ENCODE results near the gene TM4SF4. TPM values are rescaled to one million over a fixed set of nuclear protein-coding genes. Genes with fewer than 3 reads are reported as not detected.

Gene TM4SF4, protein sequence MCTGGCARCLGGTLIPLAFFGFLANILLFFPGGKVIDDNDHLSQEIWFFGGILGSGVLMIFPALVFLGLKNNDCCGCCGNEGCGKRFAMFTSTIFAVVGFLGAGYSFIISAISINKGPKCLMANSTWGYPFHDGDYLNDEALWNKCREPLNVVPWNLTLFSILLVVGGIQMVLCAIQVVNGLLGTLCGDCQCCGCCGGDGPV
- total RNA-seq (ENCODE audit: low replicate concordance) = 0.15 TPM in 1 of 2 replicates, not detected in the other

GRCh38 chr3:149474250-149474817, at the start of gene TM4SF4:
TSS of gene TM4SF4 (plus strand) at chr3:149474697. CDS start at chr3:149474878, 181 bp downstream.
- H3K36me3 ChIP-seq = no peaks in the 10 kb centered on the region
- H2AFZ ChIP-seq (replicated peaks) = no peak within 1 kb of the TSS
- Mint-ChIP-seq H3K4me3 (no peak within 1 kb of the TSS), H3K27ac (peak within 1 kb of the TSS; percentile 57), H3K36me3 (no peaks in the 10 kb centered on the region), H3K4me1 (peaks cover 5% of the 10 kb centered on the region), H3K9me3 (no peaks in the 10 kb centered on the region), H3K27me3 (ENCODE audit: insufficient read depth, low read depth) (no peaks in the 10 kb centered on the region)
- no peaks in the 10 kb centered on the region for H3F3A ChIP-seq (ENCODE audit: low read depth)
- H3K9me3 ChIP-seq (ENCODE audit: low read depth) = no peaks in the 10 kb centered on the region
- H3K9ac ChIP-seq = no peak within 1 kb of the TSS
- no peak within 1 kb of the TSS for H3K27ac ChIP-seq
- TF ChIP-seq, protein P1, sequence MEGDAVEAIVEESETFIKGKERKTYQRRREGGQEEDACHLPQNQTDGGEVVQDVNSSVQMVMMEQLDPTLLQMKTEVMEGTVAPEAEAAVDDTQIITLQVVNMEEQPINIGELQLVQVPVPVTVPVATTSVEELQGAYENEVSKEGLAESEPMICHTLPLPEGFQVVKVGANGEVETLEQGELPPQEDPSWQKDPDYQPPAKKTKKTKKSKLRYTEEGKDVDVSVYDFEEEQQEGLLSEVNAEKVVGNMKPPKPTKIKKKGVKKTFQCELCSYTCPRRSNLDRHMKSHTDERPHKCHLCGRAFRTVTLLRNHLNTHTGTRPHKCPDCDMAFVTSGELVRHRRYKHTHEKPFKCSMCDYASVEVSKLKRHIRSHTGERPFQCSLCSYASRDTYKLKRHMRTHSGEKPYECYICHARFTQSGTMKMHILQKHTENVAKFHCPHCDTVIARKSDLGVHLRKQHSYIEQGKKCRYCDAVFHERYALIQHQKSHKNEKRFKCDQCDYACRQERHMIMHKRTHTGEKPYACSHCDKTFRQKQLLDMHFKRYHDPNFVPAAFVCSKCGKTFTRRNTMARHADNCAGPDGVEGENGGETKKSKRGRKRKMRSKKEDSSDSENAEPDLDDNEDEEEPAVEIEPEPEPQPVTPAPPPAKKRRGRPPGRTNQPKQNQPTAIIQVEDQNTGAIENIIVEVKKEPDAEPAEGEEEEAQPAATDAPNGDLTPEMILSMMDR (IDR thresholded peaks at IDR 0.05) = no peak
- TF ChIP-seq EZH2phosphoT487 (IDR thresholded peaks at IDR 0.05) = no peak
- TF ChIP-seq EZH2 (IDR thresholded peaks at IDR 0.05) = no peak
- H3K79me2 ChIP-seq (ENCODE audit: low read depth) = no peaks in the 10 kb centered on the region
- H3K4me1 ChIP-seq = no peaks in the 10 kb centered on the region
- H4K20me1 ChIP-seq (ENCODE audit: low read depth) = no peaks in the 10 kb centered on the region
- H3K4me3 ChIP-seq = no peak within 1 kb of the TSS
- H3K27me3 ChIP-seq = no peaks in the 10 kb centered on the region
- DNase-seq (ENCODE audit: low spot score) = no peak
- H3K4me2 ChIP-seq = no peak within 1 kb of the TSS

DNA sequence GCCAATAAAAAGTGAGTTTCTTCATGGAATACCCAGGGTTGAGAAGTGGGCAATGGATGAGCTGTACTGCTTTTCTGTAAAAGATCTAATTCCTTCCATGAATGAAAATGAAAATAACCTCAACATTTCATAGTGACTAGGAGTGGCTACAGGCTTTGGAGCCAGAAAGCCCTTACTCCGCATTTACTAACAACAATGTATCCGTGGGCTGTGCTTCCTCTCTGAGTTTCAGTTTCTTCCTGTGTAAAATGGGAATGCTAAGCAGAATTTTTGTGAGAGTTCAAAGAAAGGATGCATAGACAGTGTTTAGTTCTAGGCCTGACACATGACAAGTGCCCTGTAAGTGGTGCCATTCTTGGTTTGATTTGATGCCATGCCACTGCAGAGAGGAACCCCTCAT, 49.6 kb upstream of the TM4SF4 start:
- peaks cover 12% of the 10 kb centered on the region for H3K4me1 ChIP-seq
- no peaks in the 10 kb centered on the region for H3F3A ChIP-seq (ENCODE audit: low read depth)
- peaks cover 3% of the 10 kb centered on the region for H3K27me3 Mint-ChIP-seq (ENCODE audit: insufficient read depth, low read depth)
- no peaks in the 10 kb centered on the region for H3K79me2 ChIP-seq (ENCODE audit: low read depth)
- no peaks in the 10 kb centered on the region for H3K9me3 Mint-ChIP-seq
- H3K9ac ChIP-seq = no peak overlapping the region
- no peak overlapping the region for H3K4me2 ChIP-seq
- H2AFZ ChIP-seq (replicated peaks) = no peak overlapping the region
- no peak overlapping the region for H3K27ac Mint-ChIP-seq
- H3K36me3 ChIP-seq = no peaks in the 10 kb centered on the region
- H3K4me1 Mint-ChIP-seq = peaks cover 17% of the 10 kb centered on the region
- no peak for DNase-seq (ENCODE audit: low spot score)
- H3K9me3 ChIP-seq (ENCODE audit: low read depth) = no peaks in the 10 kb centered on the region
- H3K36me3 Mint-ChIP-seq = no peaks in the 10 kb centered on the region
- H3K4me3 Mint-ChIP-seq = no peak overlapping the region
- no peaks in the 10 kb centered on the region for H4K20me1 ChIP-seq (ENCODE audit: low read depth)
- H3K27me3 ChIP-seq = no peaks in the 10 kb centered on the region
- no peak overlapping the region for H3K4me3 ChIP-seq
- TF ChIP-seq EZH2 (IDR thresholded peaks at IDR 0.05) = no peak
- TF ChIP-seq, protein P1 (IDR thresholded peaks at IDR 0.05) = no peak
- no peak for TF ChIP-seq EZH2phosphoT487 (IDR thresholded peaks at IDR 0.05)
- H3K27ac ChIP-seq = no peak overlapping the region

DNA sequence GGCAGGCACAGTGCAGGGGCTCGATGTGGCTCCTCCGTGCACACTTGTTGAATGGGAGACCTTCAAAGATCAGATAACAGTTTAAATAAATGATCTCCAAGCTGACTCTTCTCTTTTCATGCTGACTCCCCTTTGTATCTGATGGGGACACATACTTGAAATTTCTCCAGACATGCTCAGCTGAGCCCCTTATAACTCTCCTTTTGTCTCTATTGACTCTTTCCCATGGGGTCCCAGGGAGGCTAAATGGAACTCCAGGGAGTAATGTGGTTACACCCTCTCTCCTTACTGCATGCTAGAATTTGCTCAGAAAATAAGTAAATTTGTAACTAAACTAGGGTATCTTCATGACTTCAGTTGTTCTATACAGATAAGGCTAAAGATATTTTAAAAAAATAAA, 48.2 kb upstream of the TM4SF4 start:
- no peaks in the 10 kb centered on the region for H3K36me3 ChIP-seq
- peak overlapping the region; percentile 22 for H2AFZ ChIP-seq (replicated peaks)
- H3K27ac ChIP-seq = no peak overlapping the region
- H4K20me1 ChIP-seq (ENCODE audit: low read depth) = no peaks in the 10 kb centered on the region
- no peaks in the 10 kb centered on the region for H3K79me2 ChIP-seq (ENCODE audit: low read depth)
- H3K27ac Mint-ChIP-seq = no peak overlapping the region
- no peaks in the 10 kb centered on the region for H3K27me3 Mint-ChIP-seq (ENCODE audit: insufficient read depth, low read depth)
- H3K36me3 Mint-ChIP-seq = no peaks in the 10 kb centered on the region
- H3K4me1 Mint-ChIP-seq = peaks cover 17% of the 10 kb centered on the region
- H3K4me3 Mint-ChIP-seq = no peak overlapping the region
- no peak overlapping the region for H3K4me2 ChIP-seq
- H3K27me3 ChIP-seq = no peaks in the 10 kb centered on the region
- DNase-seq (ENCODE audit: low spot score) = peak; percentile 53
- no peak overlapping the region for H3K4me3 ChIP-seq
- H3K9ac ChIP-seq = no peak overlapping the region
- no peaks in the 10 kb centered on the region for H3K9me3 ChIP-seq (ENCODE audit: low read depth)
- no peaks in the 10 kb centered on the region for H3K9me3 Mint-ChIP-seq
- no peaks in the 10 kb centered on the region for H3F3A ChIP-seq (ENCODE audit: low read depth)
- TF ChIP-seq EZH2 (IDR thresholded peaks at IDR 0.05) (no peak), EZH2phosphoT487 (IDR thresholded peaks at IDR 0.05) (no peak)
- TF ChIP-seq, protein P1 (IDR thresholded peaks at IDR 0.05) = no peak
- H3K4me1 ChIP-seq = peaks cover 12% of the 10 kb centered on the region
